Stimulated activated CD8-positive, alpha-beta memory T cell treated with anti-CD3 and anti-CD28 coated beads, Interleukin-2, amount 100 ng/mL, for 48 hours (primary cell): ENCODE results near the gene DAZAP1.

Experiments used
- DNase-seq, 2 donors: peaks; one replicate each; pipeline ENCODE4 v3.0.0-alpha.2; 2020; ENCODE audit warnings: low read depth in 2 of 2

Gene DAZAP1

DNA sequence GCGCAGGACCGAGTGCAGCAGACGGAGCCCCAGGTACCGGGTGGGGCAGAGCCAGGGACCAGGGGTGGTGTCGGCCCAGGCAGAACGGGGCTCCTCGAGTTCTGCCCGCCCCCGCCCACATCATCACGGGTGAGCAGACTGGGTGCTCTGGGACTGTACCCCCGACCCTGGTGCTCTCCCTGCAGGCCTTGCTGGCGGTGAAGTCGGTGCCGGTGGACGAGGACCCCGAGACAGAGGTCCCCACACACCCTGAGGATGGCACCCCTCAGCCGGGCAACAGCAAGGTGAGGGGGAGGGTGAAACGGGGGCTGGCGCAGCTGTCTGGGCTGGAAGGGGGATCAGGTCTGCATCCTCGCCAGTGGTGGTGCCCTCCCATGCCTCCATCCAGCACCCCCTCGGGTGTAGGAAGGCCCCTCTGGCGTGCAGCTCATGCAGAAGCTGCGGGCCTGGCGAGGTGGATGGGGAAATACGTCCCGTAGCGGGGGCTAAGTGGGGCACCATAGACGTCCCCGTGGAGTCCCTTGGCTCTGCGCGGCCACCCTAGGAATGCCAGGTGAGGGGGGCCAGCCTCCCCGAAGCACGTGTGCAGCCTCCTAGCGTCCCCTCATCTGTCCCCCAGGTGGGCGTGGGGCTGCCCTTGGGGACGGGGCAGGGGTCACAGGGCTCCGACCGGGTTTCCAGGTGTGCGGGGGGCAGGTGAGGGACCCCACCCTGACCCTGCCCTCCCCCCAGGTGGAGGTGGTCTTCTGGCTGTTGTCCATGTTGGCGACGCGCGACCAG, 48.9 kb downstream of the DAZAP1 start:
- no peak for DNase-seq

DNA sequence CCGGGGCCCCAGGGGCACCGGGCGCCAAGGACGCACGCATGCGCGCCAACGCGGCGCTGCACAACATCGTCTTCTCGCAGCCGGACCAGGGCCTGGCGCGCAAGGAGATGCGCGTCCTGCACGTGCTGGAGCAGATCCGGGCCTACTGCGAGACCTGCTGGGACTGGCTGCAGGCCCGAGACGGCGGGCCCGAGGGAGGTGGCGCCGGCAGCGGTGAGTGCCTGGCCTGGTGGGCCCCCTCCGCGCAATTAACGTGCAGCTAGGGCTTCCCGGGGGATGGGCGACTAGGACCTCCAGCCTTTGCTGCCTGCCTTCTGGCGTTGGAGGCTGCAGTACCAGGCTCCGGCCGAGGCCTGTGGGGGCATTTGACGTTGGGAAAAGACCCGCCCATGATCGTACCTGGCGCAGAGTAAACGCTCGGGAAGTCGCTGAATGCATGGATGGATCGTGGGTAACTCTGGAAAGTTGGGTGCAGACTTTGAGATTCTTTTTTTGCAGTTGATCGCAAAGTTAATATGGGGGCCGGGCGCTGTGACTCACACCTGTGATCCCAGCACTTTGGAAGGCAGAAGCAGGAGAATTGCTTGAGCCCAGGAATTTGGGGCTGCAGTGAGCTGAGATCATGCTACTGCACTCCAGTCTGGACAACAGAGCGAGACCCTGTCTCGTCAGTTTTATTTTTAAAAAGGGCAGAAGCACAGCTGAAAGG, 49.8 kb downstream of the DAZAP1 start:
- no peak for DNase-seq

DNA sequence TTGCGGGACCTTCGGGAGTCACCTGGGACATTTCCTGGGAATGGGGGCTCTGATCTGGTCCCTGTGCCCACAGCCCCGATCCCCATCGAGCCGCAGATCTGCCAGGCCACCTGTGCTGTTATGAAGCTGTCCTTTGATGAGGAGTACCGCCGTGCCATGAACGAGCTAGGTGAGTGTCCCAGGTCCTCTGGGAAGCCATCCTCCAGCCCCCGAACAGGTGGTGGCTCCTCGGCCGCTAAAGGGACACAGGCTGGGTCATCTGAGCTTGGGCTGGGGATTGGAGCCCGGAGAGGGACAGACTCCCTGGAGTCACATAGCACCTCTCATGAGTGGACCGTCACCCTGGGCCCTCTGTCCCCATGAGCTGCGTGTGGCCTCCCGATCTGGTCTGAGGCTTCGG, 50.5 kb downstream of the DAZAP1 start:
- no peak for DNase-seq

DNA sequence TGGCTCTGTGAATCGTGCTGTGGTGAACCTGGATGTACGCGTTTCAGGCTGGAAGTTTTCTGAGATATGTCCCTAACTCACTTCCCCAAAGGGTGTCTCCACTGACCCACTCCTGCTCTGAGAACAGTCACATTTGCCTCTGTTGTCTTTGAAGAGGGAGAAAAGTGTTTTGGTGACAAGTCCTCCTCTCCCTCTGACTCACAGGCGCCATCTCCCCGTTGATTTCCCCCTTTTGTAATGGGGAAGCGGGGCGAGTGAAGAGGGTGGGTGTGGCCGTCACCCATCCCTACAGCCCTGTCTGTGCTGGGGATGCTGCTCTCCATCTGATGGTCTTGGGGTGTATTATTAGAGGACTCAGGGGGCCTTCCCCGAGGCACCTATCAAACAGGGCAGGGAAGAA, 52.1 kb downstream of the DAZAP1 start:
- no peak for DNase-seq

GRCh38 chr19:1460033-1460995, 52.9 kb downstream of the DAZAP1 start:
- no peak for DNase-seq

DNA sequence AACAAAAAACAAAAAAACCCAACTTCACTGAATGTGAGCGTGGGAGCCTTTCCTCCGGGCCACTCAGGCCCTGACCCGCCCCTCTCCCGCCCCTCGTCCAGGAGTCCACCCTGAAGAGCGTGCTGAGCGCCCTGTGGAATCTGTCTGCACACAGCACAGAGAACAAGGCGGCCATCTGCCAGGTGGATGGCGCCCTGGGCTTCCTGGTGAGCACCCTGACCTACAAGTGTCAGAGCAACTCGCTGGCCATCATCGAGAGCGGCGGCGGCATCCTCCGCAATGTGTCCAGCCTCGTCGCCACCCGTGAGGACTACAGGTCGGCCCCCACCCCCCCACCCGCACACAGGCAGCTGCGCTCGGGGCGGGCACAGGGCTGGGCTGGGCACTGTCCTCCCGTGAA, 54.5 kb downstream of the DAZAP1 start:
- no peak for DNase-seq

DNA sequence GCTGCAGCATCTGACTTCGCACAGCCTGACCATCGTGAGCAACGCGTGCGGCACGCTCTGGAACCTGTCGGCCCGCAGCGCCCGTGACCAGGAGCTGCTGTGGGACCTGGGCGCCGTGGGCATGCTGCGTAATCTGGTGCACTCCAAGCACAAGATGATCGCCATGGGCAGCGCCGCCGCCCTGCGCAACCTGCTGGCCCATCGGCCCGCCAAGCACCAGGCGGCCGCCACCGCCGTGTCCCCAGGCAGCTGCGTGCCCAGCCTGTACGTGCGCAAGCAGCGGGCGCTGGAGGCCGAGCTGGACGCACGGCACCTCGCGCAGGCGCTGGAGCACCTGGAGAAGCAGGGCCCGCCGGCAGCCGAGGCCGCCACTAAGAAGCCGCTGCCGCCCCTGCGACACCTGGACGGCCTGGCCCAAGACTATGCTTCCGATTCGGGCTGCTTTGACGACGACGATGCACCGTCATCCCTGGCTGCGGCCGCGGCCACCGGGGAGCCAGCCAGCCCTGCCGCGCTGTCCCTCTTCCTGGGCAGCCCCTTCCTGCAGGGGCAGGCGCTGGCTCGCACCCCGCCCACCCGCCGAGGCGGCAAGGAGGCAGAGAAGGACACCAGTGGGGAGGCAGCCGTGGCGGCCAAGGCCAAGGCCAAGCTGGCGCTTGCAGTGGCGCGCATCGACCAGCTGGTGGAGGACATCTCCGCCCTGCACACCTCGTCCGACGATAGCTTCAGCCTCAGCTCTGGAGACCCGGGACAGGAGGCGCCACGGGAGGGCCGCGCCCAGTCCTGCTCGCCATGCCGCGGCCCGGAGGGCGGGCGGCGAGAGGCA, 58.0 kb downstream of the DAZAP1 start:
- DNase-seq = peak in 1 of 2 donors; percentile 39

DNA sequence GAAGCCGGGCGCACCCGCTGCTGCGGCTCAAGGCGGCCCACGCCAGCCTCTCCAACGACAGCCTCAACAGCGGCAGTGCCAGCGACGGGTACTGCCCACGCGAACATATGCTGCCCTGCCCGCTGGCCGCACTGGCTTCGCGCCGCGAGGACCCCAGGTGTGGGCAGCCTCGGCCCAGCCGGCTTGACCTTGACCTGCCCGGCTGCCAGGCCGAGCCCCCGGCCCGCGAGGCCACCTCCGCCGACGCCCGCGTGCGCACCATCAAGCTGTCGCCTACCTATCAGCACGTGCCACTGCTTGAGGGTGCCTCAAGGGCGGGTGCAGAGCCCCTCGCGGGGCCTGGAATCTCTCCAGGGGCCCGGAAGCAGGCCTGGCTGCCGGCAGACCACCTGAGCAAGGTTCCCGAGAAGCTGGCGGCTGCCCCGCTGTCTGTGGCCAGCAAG, 58.7 kb downstream of the DAZAP1 start:
- no peak for DNase-seq

DNA sequence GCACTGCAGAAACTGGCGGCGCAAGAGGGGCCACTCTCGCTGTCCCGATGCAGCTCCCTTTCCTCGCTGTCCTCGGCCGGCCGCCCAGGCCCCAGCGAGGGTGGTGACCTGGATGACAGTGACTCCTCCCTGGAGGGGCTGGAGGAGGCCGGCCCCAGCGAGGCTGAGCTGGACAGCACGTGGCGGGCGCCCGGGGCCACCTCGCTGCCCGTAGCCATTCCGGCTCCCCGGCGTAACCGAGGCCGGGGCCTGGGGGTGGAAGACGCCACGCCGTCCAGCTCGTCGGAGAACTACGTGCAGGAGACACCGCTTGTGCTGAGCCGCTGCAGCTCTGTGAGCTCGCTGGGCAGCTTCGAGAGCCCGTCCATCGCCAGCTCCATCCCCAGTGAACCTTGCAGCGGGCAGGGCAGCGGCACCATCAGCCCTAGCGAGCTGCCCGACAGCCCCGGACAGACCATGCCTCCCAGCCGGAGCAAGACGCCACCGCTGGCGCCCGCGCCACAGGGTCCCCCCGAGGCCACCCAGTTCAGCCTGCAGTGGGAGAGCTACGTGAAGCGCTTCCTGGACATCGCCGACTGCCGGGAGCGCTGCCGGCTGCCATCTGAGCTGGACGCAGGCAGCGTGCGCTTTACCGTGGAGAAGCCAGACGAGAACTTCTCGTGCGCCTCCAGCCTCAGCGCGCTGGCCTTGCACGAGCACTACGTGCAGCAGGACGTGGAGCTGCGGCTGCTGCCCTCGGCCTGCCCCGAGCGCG, 59.3 kb downstream of the DAZAP1 start:
- no peak for DNase-seq

DNA sequence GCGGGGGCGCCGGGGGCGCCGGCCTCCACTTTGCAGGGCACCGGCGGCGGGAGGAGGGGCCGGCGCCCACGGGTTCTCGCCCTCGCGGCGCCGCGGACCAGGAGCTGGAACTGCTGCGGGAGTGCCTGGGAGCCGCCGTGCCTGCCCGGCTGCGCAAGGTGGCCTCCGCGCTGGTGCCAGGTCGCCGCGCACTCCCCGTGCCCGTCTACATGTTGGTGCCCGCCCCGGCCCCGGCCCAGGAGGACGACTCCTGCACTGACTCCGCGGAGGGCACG, 59.8 kb downstream of the DAZAP1 start:
- DNase-seq = no peak

GRCh38 chr19:1467490-1468273, 60.3 kb downstream of the DAZAP1 start:
- DNase-seq = no peak

- DNase-seq = no peak
Measured at GRCh38 chr19:1468274-1468820, 61.0 kb downstream of the DAZAP1 start.

- DNase-seq = peak in 1 of 2 donors; percentile 41
Measured at GRCh38 chr19:1468821-1469254, 61.5 kb downstream of the DAZAP1 start.

DNA sequence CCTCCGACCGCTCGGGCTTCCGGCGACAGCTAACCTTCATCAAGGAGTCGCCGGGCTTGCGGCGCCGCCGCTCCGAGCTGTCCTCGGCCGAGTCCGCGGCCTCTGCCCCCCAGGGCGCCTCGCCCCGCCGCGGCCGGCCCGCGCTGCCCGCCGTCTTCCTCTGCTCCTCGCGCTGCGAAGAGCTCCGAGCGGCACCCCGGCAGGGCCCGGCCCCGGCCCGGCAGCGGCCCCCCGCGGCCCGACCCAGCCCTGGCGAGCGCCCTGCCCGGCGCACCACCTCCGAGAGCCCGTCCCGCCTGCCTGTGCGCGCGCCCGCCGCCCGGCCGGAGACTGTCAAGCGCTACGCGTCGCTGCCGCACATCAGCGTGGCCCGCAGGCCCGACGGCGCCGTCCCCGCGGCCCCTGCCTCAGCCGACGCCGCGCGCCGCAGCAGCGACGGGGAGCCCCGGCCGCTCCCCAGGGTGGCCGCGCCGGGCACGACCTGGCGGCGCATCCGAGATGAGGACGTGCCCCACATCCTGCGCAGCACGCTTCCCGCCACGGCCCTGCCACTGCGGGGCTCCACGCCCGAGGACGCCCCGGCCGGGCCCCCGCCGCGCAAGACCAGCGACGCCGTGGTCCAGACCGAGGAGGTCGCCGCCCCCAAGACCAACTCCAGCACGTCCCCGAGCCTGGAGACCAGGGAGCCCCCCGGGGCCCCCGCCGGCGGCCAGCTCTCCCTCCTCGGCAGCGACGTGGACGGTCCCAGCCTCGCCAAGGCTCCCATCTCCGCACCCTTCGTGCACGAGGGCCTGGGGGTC, 62.1 kb downstream of the DAZAP1 start:
- no peak for DNase-seq

- no peak for DNase-seq
Measured at GRCh38 chr19:1470055-1470304, 62.6 kb downstream of the DAZAP1 start.

DNA sequence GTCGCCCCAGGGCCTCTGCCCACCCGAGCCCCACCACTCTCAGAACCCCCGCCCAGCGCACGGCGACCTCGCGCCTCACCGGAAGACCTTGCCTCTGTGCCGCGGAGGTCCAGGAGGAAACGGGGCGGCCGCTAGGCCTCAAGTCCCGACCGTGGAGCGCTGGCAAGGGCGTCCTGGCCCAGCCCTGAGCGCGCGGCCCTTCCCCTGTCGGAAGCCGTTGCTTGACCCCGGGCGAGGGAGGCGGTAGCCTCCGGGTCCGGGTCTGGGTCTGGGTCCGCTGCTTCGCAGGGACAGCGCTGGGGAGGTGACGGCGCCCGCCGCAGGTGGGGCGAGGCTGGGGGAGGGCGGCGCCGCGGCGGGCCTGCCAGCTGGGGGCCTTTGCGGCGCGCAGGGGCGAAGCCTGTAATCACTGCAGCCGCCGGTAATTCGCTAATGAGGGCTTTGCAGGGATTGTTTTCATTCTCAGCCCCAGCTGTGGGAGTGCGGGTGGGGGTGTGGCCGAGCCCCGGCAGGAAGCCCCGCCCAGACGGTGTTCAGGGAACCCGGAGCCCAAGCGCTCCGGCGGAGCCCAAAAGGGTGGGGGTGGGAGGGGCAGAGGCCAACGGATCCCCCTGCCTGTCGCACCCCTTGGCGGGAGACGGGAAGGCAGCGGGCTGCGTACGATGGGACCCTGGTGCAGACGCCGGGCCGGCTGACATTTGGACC, 63.1 kb downstream of the DAZAP1 start:
- DNase-seq = peak; percentile 50 to 62

DNA sequence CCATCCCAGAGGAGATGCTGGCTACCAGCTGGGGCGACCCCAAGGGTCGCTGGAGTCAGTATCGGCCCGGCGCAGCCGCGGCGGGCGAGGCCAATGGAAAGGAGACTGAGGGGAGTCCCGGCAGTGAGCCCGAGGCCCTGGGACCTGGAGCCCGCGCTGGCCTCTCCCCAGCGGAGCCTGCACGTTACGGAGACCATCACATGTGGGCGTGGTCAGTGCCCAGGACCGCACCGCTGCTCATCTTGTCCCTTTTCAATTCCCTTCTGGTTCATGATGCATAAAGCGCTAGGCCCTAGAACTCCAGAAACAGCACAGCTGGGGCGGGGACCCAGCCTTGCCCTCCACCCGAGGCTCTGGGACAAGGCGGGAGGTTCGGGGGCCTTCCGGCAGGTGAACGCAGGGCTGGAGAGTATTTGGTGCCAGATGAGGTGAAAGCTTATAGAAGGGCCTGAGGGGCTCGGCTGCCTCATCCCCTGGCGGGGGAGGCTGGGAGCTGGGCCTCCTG, 63.7 kb downstream of the DAZAP1 start:
- DNase-seq = no peak

- DNase-seq = no peak
Measured at GRCh38 chr19:1471515-1472160, 64.3 kb downstream of the DAZAP1 start.
